Measurements from ENCODE around the gene RIMBP2.

The RIMBP2 gene

GRCh38 chr12:130710733-130711080, 5.4 kb downstream of the RIMBP2 start:
- no peak for DNase-seq (ENCODE audit: low read depth)
- TF ChIP-seq CTCF (IDR thresholded peaks at IDR 0.05; ENCODE audit: control insufficient read depth, extremely low read depth, insufficient read depth) = no peak

GRCh38 chr12:130709971-130710732, 5.9 kb downstream of the RIMBP2 start:
- no peak for TF ChIP-seq CTCF (IDR thresholded peaks at IDR 0.05; ENCODE audit: control insufficient read depth, extremely low read depth, insufficient read depth)
- no peak for DNase-seq (ENCODE audit: low read depth)
- H3K4me3 ChIP-seq (ENCODE audit: low read depth, low read length) = no peak overlapping the region

More at GRCh38 chr12:130710733-130711080, 5.4 kb downstream of the RIMBP2 start:
- H3K4me3 ChIP-seq (ENCODE audit: low read depth, low read length) = no peak overlapping the region

GRCh38 chr12:130709151-130709970, 6.7 kb downstream of the RIMBP2 start:
- no peak for TF ChIP-seq CTCF (IDR thresholded peaks at IDR 0.05; ENCODE audit: control insufficient read depth, extremely low read depth, insufficient read depth)
- DNase-seq (ENCODE audit: low read depth) = no peak
- no peak overlapping the region for H3K4me3 ChIP-seq (ENCODE audit: low read depth, low read length)

GRCh38 chr12:130708648-130709047, 7.5 kb downstream of the RIMBP2 start:
- no peak overlapping the region for H3K4me3 ChIP-seq (ENCODE audit: low read depth, low read length)
- DNase-seq (ENCODE audit: low read depth) = no peak
- TF ChIP-seq CTCF (IDR thresholded peaks at IDR 0.05; ENCODE audit: control insufficient read depth, extremely low read depth, insufficient read depth) = no peak

- no peak for DNase-seq (ENCODE audit: low read depth)
- H3K4me3 ChIP-seq (ENCODE audit: low read depth, low read length) = no peak overlapping the region
- TF ChIP-seq CTCF (IDR thresholded peaks at IDR 0.05; ENCODE audit: control insufficient read depth, extremely low read depth, insufficient read depth) = no peak
Observed at GRCh38 chr12:130707571-130707891, 8.6 kb downstream of the RIMBP2 start.

GRCh38 chr12:130706885-130707570, 9.1 kb downstream of the RIMBP2 start:
- no peak for TF ChIP-seq CTCF (IDR thresholded peaks at IDR 0.05; ENCODE audit: control insufficient read depth, extremely low read depth, insufficient read depth)
- no peak overlapping the region for H3K4me3 ChIP-seq (ENCODE audit: low read depth, low read length)
- no peak for DNase-seq (ENCODE audit: low read depth)

All from LNCaP clone FGC (cell line).